Mammary epithelial cell (primary cell): Measurements from ENCODE around the gene VDR.

Experiments
- CTCF ChIP-seq, 2 donors: IDR thresholded peaks in 1 of 2; conservative IDR thresholded peaks in 1 of 2; 2 replicates each; pipeline ENCODE4 v1.5.1; 2011 to 2012; ENCODE audit warnings: inconsistent platforms in 2 of 2, low read length in 2 of 2, mild to moderate bottlenecking in 2 of 2, control low read depth in 1 of 2, low read depth in 1 of 2; ENCODE audit not compliant: insufficient read depth in 1 of 2; ENCODE audit errors: extremely low read depth in 1 of 2
- EZH2 ChIP-seq: IDR thresholded peaks from 2 replicates; pipeline ENCODE4 v1.6.1; 2012; ENCODE audit warnings: low read length, inconsistent platforms, borderline replicate concordance

- TF ChIP-seq CTCF (conservative IDR thresholded peaks at IDR 0.05 in 1 of 2, IDR thresholded peaks at IDR 0.05 in 1 of 2; ENCODE audit: extremely low read depth in 1 of 2, insufficient read depth in 1 of 2, low read depth in 1 of 2, low read length in 2 of 2) (no peak), EZH2 (no peak)
These were observed 96.7 kb downstream of the VDR start for GRCh38 chr12:47808050-47808449.
